Progenitor cell of endocrine pancreas (in vitro differentiated cells): ENCODE data around the gene PDIK1L. TPM values are rescaled to one million over a fixed set of nuclear protein-coding genes. Genes with fewer than 3 reads are reported as not detected.

ENCODE experiments used
- DNase-seq: peaks from one replicate; pipeline ENCODE4 v3.0.0; 2021; ENCODE audit warnings: low spot score; ENCODE audit not compliant: unreplicated experiment
- H3K27ac Mint-ChIP-seq: 2 replicates; pipeline ENCODE4 v1.8.0; 2021; ENCODE audit warnings: mild to moderate bottlenecking, moderate library complexity, mixed read lengths
- H3K27me3 Mint-ChIP-seq: 2 replicates; pipeline ENCODE4 v1.8.0; 2021; ENCODE audit warnings: mixed read lengths
- H3K36me3 Mint-ChIP-seq: 2 replicates; pipeline ENCODE4 v1.8.0; 2022; ENCODE audit warnings: mixed read lengths; ENCODE audit not compliant: insufficient read depth
- H3K4me1 Mint-ChIP-seq: 2 replicates; pipeline ENCODE4 v1.8.0; 2021; ENCODE audit warnings: low read depth, mixed read lengths
- H3K4me3 Mint-ChIP-seq: 2 replicates; pipeline ENCODE4 v1.8.0; 2021; ENCODE audit warnings: low read depth, mild to moderate bottlenecking, moderate library complexity, mixed read lengths
- H3K9me3 Mint-ChIP-seq: 2 replicates; pipeline ENCODE4 v1.8.0; 2021; ENCODE audit warnings: low read depth, mixed read lengths
- CTCF ChIP-seq: fragments of 200-600 bp; sonication (generic); IDR thresholded peaks from one replicate; pipeline ENCODE4 v1.5.0; 2021; ENCODE audit warnings: antibody characterized with exemption, mild to moderate bottlenecking; ENCODE audit not compliant: unreplicated experiment
- total RNA-seq: library from RNA; stranded (reverse); gene quantifications from 2 replicates; pipeline ENCODE4 v1.2.1, GENCODE V29; 2021

Gene PDIK1L
- total RNA-seq, 1 donor from 2014 or later, result 15.2 TPM

GRCh38 chr1:26156285-26157038, 44.8 kb downstream of the PDIK1L start:
- Mint-ChIP-seq H3K27me3 (peaks cover 53% of the 10 kb centered on the region), H3K9me3 (no peaks in the 10 kb centered on the region), H3K4me3 (no peak overlapping the region), H3K27ac (no peak overlapping the region), H3K36me3 (no peaks in the 10 kb centered on the region), H3K4me1 (peaks cover 10% of the 10 kb centered on the region)
- DNase-seq, result no peak
- no peak for TF ChIP-seq CTCF

- Mint-ChIP-seq H3K36me3 (no peaks in the 10 kb centered on the region), H3K27me3 (peaks cover 54% of the 10 kb centered on the region)
Measured at GRCh38 chr1:26158271-26158907, 46.8 kb downstream of the PDIK1L start.

GRCh38 chr1:26158908-26159742, 47.5 kb downstream of the PDIK1L start, which contains the start of gene FAM110D:
FAM110D (plus strand) TSS chr1:26159079; CDS start chr1:26161292, 2,213 bp downstream.
- peaks cover 10% of the 10 kb centered on the region for H3K4me1 Mint-ChIP-seq

More at GRCh38 chr1:26158271-26158907, 46.8 kb downstream of the PDIK1L start:
- no peaks in the 10 kb centered on the region for H3K9me3 Mint-ChIP-seq
- H3K4me1 Mint-ChIP-seq, result peaks cover 10% of the 10 kb centered on the region
- DNase-seq, result no peak
- H3K27ac Mint-ChIP-seq, result no peak overlapping the region
- H3K4me3 Mint-ChIP-seq, result no peak overlapping the region
- no peak for TF ChIP-seq CTCF

GRCh38 chr1:26159743-26160039, 48.1 kb downstream of the PDIK1L start:
- no peak for DNase-seq
- Mint-ChIP-seq H3K4me3 (no peak overlapping the region), H3K36me3 (no peaks in the 10 kb centered on the region), H3K27me3 (peaks cover 47% of the 10 kb centered on the region), H3K4me1 (peaks cover 12% of the 10 kb centered on the region), H3K27ac (no peak overlapping the region), H3K9me3 (no peaks in the 10 kb centered on the region)
- no peak for TF ChIP-seq CTCF

More at GRCh38 chr1:26158908-26159742, 47.5 kb downstream of the PDIK1L start, which contains the start of gene FAM110D:
- no peak for DNase-seq
- Mint-ChIP-seq H3K9me3 (no peaks in the 10 kb centered on the region), H3K36me3 (no peaks in the 10 kb centered on the region), H3K27ac (no peak within 1 kb of the TSS), H3K27me3 (peaks cover 52% of the 10 kb centered on the region), H3K4me3 (no peak within 1 kb of the TSS)
- TF ChIP-seq CTCF, result no peak
